ENCODE results near the gene SCCPDH.

The SCCPDH gene

DNA sequence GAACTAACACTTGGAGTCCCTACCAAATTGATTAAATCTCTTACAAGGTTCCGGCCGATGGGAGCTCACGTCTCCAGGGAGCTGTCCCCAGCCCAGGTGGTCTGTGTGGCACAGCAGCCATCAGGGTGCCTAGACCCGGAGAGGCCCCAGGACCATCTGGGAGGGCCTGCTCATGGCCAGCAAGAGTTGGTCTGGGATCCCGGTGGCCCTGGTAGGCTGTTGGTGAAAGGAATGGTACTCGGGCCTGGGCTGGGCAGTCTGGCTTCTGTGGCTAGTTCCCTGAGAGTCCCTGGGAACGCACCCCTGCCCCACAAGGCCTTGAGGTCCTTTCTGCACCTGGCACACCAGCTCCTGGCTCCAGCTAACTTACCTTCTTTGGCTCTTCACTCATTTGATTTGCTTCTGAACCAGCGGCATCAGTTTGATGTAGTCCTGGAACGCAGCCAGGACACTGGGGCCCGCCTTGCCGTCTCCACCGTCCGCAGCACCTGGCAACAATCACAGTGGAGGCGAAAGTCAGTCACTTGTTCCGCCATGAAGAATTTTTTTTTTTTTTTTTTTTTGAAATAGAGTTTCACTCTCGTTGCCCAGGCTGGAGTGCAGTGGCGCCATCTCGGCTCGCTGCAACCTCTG lies 62.5 kb downstream of the SCCPDH start:
- no peak for DNase-seq (ENCODE audit: low spot score)

- no peak for DNase-seq (ENCODE audit: low spot score)
Observed at GRCh38 chr1:246787781-246788513, 63.7 kb downstream of the SCCPDH start.

DNA sequence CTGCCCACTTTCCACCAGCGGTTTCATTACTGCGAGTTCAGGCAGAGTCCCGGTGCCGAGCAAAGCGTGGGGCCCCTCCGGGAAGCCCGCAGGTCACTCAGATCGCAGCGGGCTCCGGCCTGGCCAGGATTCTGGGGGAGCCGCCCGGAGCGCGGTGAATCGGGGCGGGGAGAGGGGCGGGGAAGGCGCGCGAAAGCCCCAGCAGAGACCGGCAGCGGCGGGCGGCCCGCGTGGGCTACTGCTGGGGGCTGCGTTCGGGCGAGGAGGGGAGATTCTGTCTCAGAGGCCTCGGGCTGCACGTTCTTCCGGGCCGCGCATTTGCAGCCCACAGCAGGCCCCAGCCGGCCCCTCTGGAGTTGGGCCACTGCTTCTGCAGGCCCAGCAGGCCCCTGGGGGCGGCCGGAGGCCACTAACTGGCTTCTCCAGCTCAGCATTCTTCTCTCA lies 64.7 kb downstream of the SCCPDH start:
- DNase-seq (ENCODE audit: low spot score) = no peak

GRCh38 chr1:246789454-246790339 lies 65.5 kb downstream of the SCCPDH start:
- DNase-seq (ENCODE audit: low spot score) = no peak

DNA sequence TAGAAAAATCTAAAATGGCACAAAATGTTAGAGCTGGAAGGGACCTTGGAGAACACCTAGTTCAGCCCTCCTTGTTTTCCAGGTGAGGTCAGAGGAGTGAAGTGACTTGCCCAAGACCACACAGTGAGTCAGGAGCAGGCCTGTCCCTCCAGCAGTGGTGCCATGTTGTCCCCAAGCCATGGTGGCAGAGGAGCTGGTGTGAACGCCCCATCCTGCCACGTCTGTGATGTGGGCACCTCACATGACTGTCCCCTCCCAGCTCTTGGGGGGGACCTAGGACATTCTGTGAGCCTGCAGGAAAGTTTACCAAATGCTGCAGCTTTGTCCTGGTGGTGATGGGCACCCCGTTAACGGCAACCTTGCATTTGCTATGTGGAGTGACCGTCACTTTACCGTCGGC lies 66.2 kb downstream of the SCCPDH start:
- DNase-seq (ENCODE audit: low spot score) = no peak

GRCh38 chr1:246790833-246791232 lies 66.6 kb downstream of the SCCPDH start:
- no peak for DNase-seq (ENCODE audit: low spot score)

- DNase-seq (ENCODE audit: low spot score) = no peak
Observed at GRCh38 chr1:246791303-246791918, 67.2 kb downstream of the SCCPDH start.

GRCh38 chr1:246792603-246793002 lies 68.4 kb downstream of the SCCPDH start:
- DNase-seq (ENCODE audit: low spot score) = no peak

DNA sequence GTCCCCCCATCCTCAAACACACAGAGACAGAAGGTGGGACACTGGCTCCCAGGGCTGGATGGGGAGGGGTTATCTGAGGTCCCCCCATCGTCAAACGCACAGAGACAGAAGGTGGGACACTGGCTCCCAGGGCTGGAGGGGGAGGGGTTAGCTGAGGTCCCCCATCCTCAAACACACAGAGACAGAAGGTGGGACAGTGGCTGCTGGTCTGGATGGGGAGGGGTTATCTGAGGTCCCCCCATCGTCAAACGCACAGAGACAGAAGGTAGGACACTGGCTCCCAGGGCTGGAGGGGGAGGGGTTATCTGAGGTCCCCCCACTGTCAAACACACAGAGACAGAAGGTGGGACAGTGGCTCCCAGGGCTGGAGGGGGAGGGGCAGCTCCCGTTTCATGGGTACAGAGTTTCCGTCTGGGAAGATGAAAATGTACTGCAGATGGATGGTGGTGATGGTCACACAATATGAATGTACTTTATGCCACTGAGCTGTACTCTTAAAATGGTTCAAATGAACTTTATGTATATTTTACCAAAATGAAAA lies 69.2 kb downstream of the SCCPDH start:
- no peak for DNase-seq (ENCODE audit: low spot score)

- DNase-seq (ENCODE audit: low spot score) = peak; percentile 38
Observed at GRCh38 chr1:246794048-246794827, 70.0 kb downstream of the SCCPDH start.

DNA sequence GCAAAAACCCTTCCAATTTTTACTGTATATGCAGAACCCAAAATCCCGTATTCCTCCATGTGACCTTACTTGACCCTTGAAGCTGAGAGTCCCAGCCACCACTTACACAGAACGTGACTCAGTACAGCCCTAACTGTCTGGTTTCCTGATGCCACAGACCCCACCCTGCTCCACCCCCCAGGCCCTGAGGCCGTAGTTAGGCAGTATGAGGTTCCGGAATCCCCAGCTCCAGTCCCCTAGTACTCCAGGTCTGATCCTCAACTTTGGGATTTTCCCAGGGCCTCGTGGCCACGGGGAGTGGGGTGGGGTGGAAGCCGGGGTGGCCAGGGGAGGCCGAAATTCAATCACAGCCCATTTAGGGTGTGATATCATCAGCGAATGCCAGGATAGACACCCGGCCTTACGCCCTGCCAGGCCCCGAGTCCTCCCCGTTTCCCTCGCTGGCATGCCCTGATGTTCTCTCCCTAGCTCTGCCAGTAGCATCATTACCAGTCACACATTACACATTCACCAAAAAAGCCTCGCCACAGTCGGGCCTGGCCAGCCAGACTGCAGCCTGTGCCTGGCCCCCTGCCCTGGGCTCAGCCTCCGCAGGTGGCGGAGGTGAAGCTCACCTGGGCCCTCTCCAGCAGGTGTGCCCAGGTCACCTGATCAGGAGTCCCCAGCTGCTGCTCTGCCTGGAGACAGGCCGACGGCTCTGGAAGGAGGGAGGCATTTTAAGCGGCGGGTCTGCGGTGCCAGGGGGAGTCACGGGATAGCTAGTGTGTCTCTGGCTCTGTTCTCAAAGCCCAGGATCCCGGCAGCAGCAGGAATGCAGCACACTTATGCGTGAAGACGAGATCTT lies 70.8 kb downstream of the SCCPDH start:
- DNase-seq (ENCODE audit: low spot score) = peak; percentile 71

GRCh38 chr1:246795906-246796694 lies 71.9 kb downstream of the SCCPDH start:
- no peak for DNase-seq (ENCODE audit: low spot score)

- DNase-seq (ENCODE audit: low spot score) = no peak
Observed at GRCh38 chr1:246797157-246797556, 72.9 kb downstream of the SCCPDH start.

- no peak for DNase-seq (ENCODE audit: low spot score)
Observed at GRCh38 chr1:246797597-246797996, 73.4 kb downstream of the SCCPDH start.

- DNase-seq (ENCODE audit: low spot score) = no peak
Observed at GRCh38 chr1:246798107-246798506, 73.9 kb downstream of the SCCPDH start.

- DNase-seq (ENCODE audit: low spot score) = no peak
Observed at GRCh38 chr1:246798606-246799496, 74.6 kb downstream of the SCCPDH start.

DNA sequence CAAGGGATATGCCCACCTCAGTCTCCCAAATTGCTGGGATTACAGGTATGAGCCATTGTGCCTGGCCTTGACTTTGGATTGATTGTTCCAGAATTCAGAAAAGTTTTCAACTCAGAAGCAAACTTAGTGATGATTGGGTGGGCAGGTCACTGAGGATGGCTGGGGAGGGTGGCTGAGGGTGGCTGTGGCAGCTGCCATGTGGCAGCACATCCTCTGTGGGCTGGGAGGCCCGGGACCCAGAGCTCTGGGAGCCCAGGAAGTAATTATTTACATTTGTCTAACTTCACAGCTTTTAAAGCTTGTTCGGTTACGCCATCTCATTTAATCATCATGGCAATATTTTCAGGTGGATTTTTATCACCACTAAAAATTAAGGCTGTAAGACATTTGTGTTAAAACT lies 76.1 kb downstream of the SCCPDH start:
- no peak for DNase-seq (ENCODE audit: low spot score)

GRCh38 chr1:246800756-246801155 lies 76.5 kb downstream of the SCCPDH start:
- no peak for DNase-seq (ENCODE audit: low spot score)
